Gastroesophageal sphincter (tissue), 4 donors: ENCODE measurements around the gene EIF2AK3. TPM values are rescaled to one million over a fixed set of nuclear protein-coding genes. Genes with fewer than 3 reads are reported as not detected.

ENCODE experiments used
- ATAC-seq: fragments of 150-250 bp; one replicate; pipeline ENCODE4 v1.9.1; 2016; ENCODE audit warnings: mild to moderate bottlenecking, moderate library complexity
- H3K27ac ChIP-seq, 4 donors: fragments of 200-600 bp; sonication (generic) in 3 of 4; 1 replicate in 3 of 4; 2 replicates in 1 of 4; pipeline ENCODE4 v1.5.1; 2016 to 2019
- H3K27me3 ChIP-seq: fragments of 200-600 bp; sonication (generic); one replicate; pipeline ENCODE4 v1.5.1; 2019
- H3K36me3 ChIP-seq, 2 donors: fragments of 200-600 bp; sonication (generic); one replicate each; pipeline ENCODE4 v1.5.1; 2019; ENCODE audit warnings: control low read depth in 1 of 2
- H3K4me1 ChIP-seq, 3 donors: fragments of 200-600 bp; sonication (generic); 1 replicate in 2 of 3; 2 replicates in 1 of 3; pipeline ENCODE4 v1.5.1; 2016 to 2019; ENCODE audit warnings: control low read depth in 2 of 3
- H3K4me3 ChIP-seq, 2 donors: fragments of 200-600 bp; sonication (generic); one replicate each; pipeline ENCODE4 v1.5.1; 2019; ENCODE audit warnings: mild to moderate bottlenecking in 1 of 2, moderate library complexity in 1 of 2
- H3K9me3 ChIP-seq, 3 donors: fragments of 200-600 bp; sonication (generic); one replicate each; pipeline ENCODE4 v1.5.1; 2017 to 2019; ENCODE audit warnings: control low read depth in 2 of 3
- EP300 ChIP-seq: sonication (generic); formaldehyde crosslinking; IDR thresholded peaks from one replicate; pipeline ENCODE4 v1.6.1; 2017; ENCODE audit warnings: antibody characterized with exemption, mild to moderate bottlenecking
- POLR2A ChIP-seq, 2 donors: fragments of 450-650 bp; IDR thresholded peaks; one replicate each; pipeline ENCODE4 v1.6.1; 2017; ENCODE audit warnings: antibody characterized with exemption in 2 of 2, mild to moderate bottlenecking in 2 of 2, moderate library complexity in 1 of 2
- POLR2AphosphoS5 ChIP-seq: sonication (generic); formaldehyde crosslinking; IDR thresholded peaks from one replicate; pipeline ENCODE4 v1.6.1; 2017; ENCODE audit warnings: antibody characterized with exemption
- WGBS, 2 donors: methylation state at CpG; one replicate each; pipeline ENCODE4 v1.1.5; 2018; ENCODE audit warnings: low coverage in 1 of 2; 5-methylcytosine and 5-hydroxymethylcytosine counted together
- total RNA-seq, 4 donors: library from RNA; depleted of rRNA; stranded (reverse); fragments of >200 nt; gene quantifications; one replicate each; pipeline ENCODE4 v1.1.0, GENCODE V29; 2016
- TF ChIP-seq, protein P1 (sequence below), 4 experiments: fragments of 200-600 bp in 2 of 4; fragments of 450-650 bp in 2 of 4; sonication (generic) in 1 of 4; IDR thresholded peaks; one replicate each; pipeline ENCODE4 v1.5.1; 2017 to 2019; ENCODE audit warnings: antibody characterized with exemption in 4 of 4, mild to moderate bottlenecking in 2 of 4, moderate library complexity in 2 of 4

EIF2AK3 gene
- total RNA-seq, 4 donors from 2014 or later, result 9.6 to 22.0 (median 14.7) TPM

DNA sequence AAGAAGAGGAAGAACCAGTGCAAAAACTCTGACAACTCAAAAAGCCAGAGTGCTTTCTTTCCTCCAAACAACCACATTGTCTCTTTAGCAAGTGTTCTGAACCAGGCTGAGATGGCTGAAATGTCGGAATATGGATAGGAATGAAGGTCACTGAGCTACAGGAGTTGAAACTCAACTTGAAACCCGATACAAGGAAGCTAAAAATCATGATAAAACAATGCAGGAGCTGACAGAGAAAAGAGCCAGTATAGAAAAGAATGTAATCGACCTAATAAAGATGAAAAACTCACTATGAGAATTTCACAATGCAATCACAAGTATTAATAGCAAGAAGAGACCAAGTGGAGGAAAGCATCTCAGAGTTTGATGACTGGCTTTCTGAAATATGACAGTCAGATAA, 15.0 kb upstream of the EIF2AK3 start:
- TF ChIP-seq, protein P1, sequence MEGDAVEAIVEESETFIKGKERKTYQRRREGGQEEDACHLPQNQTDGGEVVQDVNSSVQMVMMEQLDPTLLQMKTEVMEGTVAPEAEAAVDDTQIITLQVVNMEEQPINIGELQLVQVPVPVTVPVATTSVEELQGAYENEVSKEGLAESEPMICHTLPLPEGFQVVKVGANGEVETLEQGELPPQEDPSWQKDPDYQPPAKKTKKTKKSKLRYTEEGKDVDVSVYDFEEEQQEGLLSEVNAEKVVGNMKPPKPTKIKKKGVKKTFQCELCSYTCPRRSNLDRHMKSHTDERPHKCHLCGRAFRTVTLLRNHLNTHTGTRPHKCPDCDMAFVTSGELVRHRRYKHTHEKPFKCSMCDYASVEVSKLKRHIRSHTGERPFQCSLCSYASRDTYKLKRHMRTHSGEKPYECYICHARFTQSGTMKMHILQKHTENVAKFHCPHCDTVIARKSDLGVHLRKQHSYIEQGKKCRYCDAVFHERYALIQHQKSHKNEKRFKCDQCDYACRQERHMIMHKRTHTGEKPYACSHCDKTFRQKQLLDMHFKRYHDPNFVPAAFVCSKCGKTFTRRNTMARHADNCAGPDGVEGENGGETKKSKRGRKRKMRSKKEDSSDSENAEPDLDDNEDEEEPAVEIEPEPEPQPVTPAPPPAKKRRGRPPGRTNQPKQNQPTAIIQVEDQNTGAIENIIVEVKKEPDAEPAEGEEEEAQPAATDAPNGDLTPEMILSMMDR (IDR thresholded peaks at IDR 0.05), result no peak
- no peak for TF ChIP-seq EP300
- Histone ChIP-seq H3K36me3 (no peaks in the 10 kb centered on the region), H3K27ac (no peak overlapping the region), H3K4me1 (no peaks in the 10 kb centered on the region), H3K9me3 (no peaks in the 10 kb centered on the region), H3K27me3 (peaks cover 14% of the 10 kb centered on the region), H3K4me3 (no peak overlapping the region)
- ATAC-seq, result no peak
- WGBS, 2 donors, result 44 to 47% methylated on average over 3 of the region's 3 CpGs

DNA sequence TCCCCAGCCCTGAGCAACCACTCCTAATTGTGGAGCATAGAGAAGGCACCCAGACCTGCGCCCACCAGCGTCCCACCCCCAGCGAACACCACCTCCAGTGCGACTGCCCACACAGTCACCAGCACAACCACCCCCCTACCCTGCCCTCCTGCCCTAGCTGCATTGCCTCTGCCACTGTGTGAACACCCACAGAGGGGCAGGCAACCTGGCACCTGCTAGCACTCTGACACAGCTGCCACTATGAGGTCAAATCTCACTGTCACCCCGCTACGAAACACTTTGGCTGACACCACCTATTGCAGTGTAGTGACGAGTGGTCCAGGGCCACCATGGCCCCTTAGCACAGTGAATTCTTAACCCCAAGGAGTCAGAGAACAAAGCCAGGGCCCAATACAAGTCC, 14.1 kb upstream of the EIF2AK3 start:
- H3K36me3 ChIP-seq, result no peaks in the 10 kb centered on the region
- peaks cover 14% of the 10 kb centered on the region for H3K27me3 ChIP-seq
- WGBS, 2 donors, result 100% methylated on average over 2 of the region's 7 CpGs; no CpG with 5 or more reads in 1 of the 2 donors
- no peaks in the 10 kb centered on the region for H3K9me3 ChIP-seq
- no peak overlapping the region for H3K4me3 ChIP-seq
- no peaks in the 10 kb centered on the region for H3K4me1 ChIP-seq
- TF ChIP-seq, protein P1 (IDR thresholded peaks at IDR 0.05), result no peak
- TF ChIP-seq POLR2AphosphoS5 (no peak), EP300 (no peak), POLR2A (IDR thresholded peaks at IDR 0.05) (no peak)
- no peak overlapping the region for H3K27ac ChIP-seq
- no peak for ATAC-seq

DNA sequence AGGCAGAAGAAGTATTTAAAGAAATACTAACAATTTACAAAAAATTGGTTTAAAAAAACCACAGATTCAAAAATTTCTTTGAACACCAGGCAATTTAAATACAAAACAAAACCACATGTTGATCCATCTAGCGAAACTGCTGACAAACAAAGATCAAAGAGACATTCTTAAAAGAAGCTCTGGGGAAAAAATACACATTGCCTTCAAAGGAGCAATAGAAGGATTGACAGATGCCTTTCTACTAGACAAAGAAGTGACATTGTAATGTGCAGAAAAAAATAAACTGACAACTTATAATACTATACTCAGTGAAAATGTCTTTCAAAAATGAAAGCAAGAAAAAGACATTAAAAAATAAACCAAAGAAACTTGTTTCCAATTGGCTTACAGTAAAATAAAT, 12.6 kb upstream of the EIF2AK3 start:
- no peak for ATAC-seq
- Histone ChIP-seq H3K4me1 (no peaks in the 10 kb centered on the region), H3K27ac (no peak overlapping the region), H3K9me3 (no peaks in the 10 kb centered on the region), H3K27me3 (peaks cover 14% of the 10 kb centered on the region), H3K36me3 (no peaks in the 10 kb centered on the region), H3K4me3 (no peak overlapping the region)
- no peak for TF ChIP-seq EP300
- TF ChIP-seq POLR2A (IDR thresholded peaks at IDR 0.05), result no peak
- TF ChIP-seq, protein P1 (IDR thresholded peaks at IDR 0.05), result no peak
- 80 to 100% methylated on average over 1 of the region's 1 CpG for WGBS, 2 donors

DNA sequence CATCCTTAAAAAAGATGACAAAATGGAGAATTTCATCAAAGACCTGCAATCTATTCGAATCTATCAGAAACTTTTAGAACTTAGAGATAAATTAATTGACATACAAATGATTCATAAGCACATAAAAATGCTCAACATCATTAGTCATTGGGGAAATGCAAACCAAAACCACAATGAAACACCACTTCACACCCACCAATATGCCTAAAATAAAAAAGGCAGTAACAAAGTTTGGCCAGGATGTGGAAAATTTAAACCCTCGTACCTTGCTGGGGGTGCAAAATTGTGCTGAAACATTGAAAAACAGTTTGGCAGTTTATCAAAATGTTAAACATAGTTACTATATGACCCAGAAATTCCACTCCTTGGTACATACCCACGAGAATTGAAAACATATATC, 11.5 kb upstream of the EIF2AK3 start:
- Histone ChIP-seq H3K27me3 (peaks cover 14% of the 10 kb centered on the region), H3K9me3 (no peaks in the 10 kb centered on the region), H3K4me3 (no peak overlapping the region), H3K36me3 (no peaks in the 10 kb centered on the region), H3K27ac (no peak overlapping the region), H3K4me1 (no peaks in the 10 kb centered on the region)
- ATAC-seq, result no peak
- TF ChIP-seq POLR2AphosphoS5, result no peak
- TF ChIP-seq, protein P1 (IDR thresholded peaks at IDR 0.05), result no peak
- TF ChIP-seq EP300, result no peak
- TF ChIP-seq POLR2A (IDR thresholded peaks at IDR 0.05), result no peak
- WGBS, 2 donors, result 59 to 63% methylated on average over 2 to 3 of the region's 3 CpGs

DNA sequence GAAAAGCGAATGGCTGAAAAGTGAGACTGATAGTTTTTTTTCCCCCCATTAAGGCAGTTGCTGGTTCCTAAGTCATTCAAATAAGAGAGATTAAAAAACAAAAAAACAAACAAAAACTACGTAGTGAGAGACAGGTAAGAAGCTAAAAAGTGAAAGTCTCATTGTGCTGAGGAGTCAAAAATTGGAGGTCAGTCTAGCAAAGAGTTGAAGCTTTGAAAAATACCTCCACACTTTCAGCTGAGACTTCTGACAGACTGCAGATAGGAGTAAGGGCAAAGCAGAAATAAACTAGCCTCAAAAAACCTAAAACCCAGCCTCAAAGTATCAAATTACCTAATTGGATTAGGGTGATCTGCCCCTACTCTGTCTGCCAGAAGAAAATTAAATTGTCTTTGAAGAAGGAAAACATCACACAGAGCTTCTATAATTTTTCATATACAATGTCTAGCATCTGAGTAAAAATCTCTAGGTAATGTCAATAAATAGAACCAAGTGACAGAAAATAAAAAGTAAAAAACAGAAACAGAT, 10.9 kb upstream of the EIF2AK3 start:
- 41 to 50% methylated on average over 2 of the region's 2 CpGs for WGBS, 2 donors
- H3K27ac ChIP-seq, result no peak overlapping the region
- H3K9me3 ChIP-seq, result no peaks in the 10 kb centered on the region
- no peak overlapping the region for H3K4me3 ChIP-seq
- no peaks in the 10 kb centered on the region for H3K36me3 ChIP-seq
- H3K4me1 ChIP-seq, result no peaks in the 10 kb centered on the region
- peaks cover 14% of the 10 kb centered on the region for H3K27me3 ChIP-seq
- TF ChIP-seq POLR2A (IDR thresholded peaks at IDR 0.05), result no peak
- TF ChIP-seq, protein P1 (IDR thresholded peaks at IDR 0.05), result no peak
- TF ChIP-seq EP300, result no peak
- TF ChIP-seq POLR2AphosphoS5, result no peak
- no peak for ATAC-seq
